Measurements from ENCODE around the gene LGMN. TPM values are rescaled to one million over a fixed set of nuclear protein-coding genes. Genes with fewer than 3 reads are reported as not detected.

Gene LGMN
- total RNA-seq, 1 experiment from 2014 or later: 37.2 TPM

GRCh38 chr14:92670160-92670559, 78.3 kb downstream of the LGMN start:
- in situ Hi-C loops (cut with HindIII; ENCODE audit: low pct_unique_long_range_greater_than_20kb, low sequenced_read_pairs): no loop called here
- no peak for DNase-seq (ENCODE audit: low read depth, low spot score)
- H3K9me3 ChIP-seq (ENCODE audit: control insufficient read depth, insufficient read depth, low read depth, low read length): no peaks in the 10 kb centered on the region

GRCh38 chr14:92668276-92668973, 80.0 kb downstream of the LGMN start:
- no TSS peak for BruUV-seq (replicated peaks)
- ATAC-seq (no peak), DNase-seq (ENCODE audit: low read depth, low spot score) (no peak)
- Histone ChIP-seq H3K4me1 (ENCODE audit: control insufficient read depth, insufficient read depth, low read length) (no peaks in the 10 kb centered on the region), H3K4me3 (ENCODE audit: low read depth in 2 of 2, low read length in 2 of 2) (no peak overlapping the region), H3K27me3 (ENCODE audit: control insufficient read depth, insufficient read depth, low read length) (no peaks in the 10 kb centered on the region), H3K36me3 (ENCODE audit: control insufficient read depth, insufficient read depth, low read length) (no peaks in the 10 kb centered on the region), H3K27ac (ENCODE audit: low read length) (no peak overlapping the region), H3K9me3 (ENCODE audit: control insufficient read depth, insufficient read depth, low read depth, low read length) (no peaks in the 10 kb centered on the region)
- ChIA-PET POLR2A (no interaction called here), CTCF (no interaction called here)
- in situ Hi-C loops (cut with HindIII; ENCODE audit: low pct_unique_long_range_greater_than_20kb, low sequenced_read_pairs) (no loop called here), intact Hi-C loops (cut with micrococcal nuclease; ENCODE audit: unreplicated experiment) (no loop called here)
- TF ChIP-seq CTCF (IDR thresholded peaks at IDR 0.05): no peak
- no peak for TF ChIP-seq SIN3A (IDR thresholded peaks at IDR 0.05; ENCODE audit: borderline replicate concordance, insufficient read depth, low read depth, low read length)
- no peak for TF ChIP-seq TCF7L2 (IDR thresholded peaks at IDR 0.05; ENCODE audit: low read depth, low read length)
- TF ChIP-seq, protein P1, sequence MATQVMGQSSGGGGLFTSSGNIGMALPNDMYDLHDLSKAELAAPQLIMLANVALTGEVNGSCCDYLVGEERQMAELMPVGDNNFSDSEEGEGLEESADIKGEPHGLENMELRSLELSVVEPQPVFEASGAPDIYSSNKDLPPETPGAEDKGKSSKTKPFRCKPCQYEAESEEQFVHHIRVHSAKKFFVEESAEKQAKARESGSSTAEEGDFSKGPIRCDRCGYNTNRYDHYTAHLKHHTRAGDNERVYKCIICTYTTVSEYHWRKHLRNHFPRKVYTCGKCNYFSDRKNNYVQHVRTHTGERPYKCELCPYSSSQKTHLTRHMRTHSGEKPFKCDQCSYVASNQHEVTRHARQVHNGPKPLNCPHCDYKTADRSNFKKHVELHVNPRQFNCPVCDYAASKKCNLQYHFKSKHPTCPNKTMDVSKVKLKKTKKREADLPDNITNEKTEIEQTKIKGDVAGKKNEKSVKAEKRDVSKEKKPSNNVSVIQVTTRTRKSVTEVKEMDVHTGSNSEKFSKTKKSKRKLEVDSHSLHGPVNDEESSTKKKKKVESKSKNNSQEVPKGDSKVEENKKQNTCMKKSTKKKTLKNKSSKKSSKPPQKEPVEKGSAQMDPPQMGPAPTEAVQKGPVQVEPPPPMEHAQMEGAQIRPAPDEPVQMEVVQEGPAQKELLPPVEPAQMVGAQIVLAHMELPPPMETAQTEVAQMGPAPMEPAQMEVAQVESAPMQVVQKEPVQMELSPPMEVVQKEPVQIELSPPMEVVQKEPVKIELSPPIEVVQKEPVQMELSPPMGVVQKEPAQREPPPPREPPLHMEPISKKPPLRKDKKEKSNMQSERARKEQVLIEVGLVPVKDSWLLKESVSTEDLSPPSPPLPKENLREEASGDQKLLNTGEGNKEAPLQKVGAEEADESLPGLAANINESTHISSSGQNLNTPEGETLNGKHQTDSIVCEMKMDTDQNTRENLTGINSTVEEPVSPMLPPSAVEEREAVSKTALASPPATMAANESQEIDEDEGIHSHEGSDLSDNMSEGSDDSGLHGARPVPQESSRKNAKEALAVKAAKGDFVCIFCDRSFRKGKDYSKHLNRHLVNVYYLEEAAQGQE (IDR thresholded peaks at IDR 0.05; ENCODE audit: insufficient read depth in 1 of 2, low read depth in 2 of 2, low read length in 1 of 2): no peak
- TF ChIP-seq POLR2AphosphoS5 (IDR thresholded peaks at IDR 0.05; ENCODE audit: low read depth, low read length): no peak

More at GRCh38 chr14:92670160-92670559, 78.3 kb downstream of the LGMN start:
- no peak overlapping the region for H3K27ac ChIP-seq (ENCODE audit: low read length)
- no TSS peak for BruUV-seq (replicated peaks)
- no peak overlapping the region for H3K4me3 ChIP-seq (ENCODE audit: low read depth in 2 of 2, low read length in 2 of 2)
- no peaks in the 10 kb centered on the region for H3K4me1 ChIP-seq (ENCODE audit: control insufficient read depth, insufficient read depth, low read length)
- CTCF ChIA-PET: no interaction called here
- intact Hi-C loops (cut with micrococcal nuclease; ENCODE audit: unreplicated experiment): no loop called here
- ATAC-seq: no peak
- TF ChIP-seq TCF7L2 (IDR thresholded peaks at IDR 0.05; ENCODE audit: low read depth, low read length): no peak
- TF ChIP-seq SIN3A (IDR thresholded peaks at IDR 0.05; ENCODE audit: borderline replicate concordance, insufficient read depth, low read depth, low read length): no peak
- no peak for TF ChIP-seq POLR2AphosphoS5 (IDR thresholded peaks at IDR 0.05; ENCODE audit: low read depth, low read length)
- TF ChIP-seq CTCF (IDR thresholded peaks at IDR 0.05): no peak
- TF ChIP-seq, protein P1 (IDR thresholded peaks at IDR 0.05; ENCODE audit: insufficient read depth in 1 of 2, low read depth in 2 of 2, low read length in 1 of 2): no peak
- no peaks in the 10 kb centered on the region for H3K36me3 ChIP-seq (ENCODE audit: control insufficient read depth, insufficient read depth, low read length)
- POLR2A ChIA-PET: interaction anchor here (0.7 kb wide), 1 partner anchor 254 kb away, joined by 3 read pairs; no protein-coding TSS in a partner anchor
- H3K27me3 ChIP-seq (ENCODE audit: control insufficient read depth, insufficient read depth, low read length): no peaks in the 10 kb centered on the region

Measured in Panc1 (cell line).